ENCODE results near the gene ZNF385D. TPM values are rescaled to one million over a fixed set of nuclear protein-coding genes. Genes with fewer than 3 reads are reported as not detected.

The ZNF385D gene
- total and polyA plus RNA-seq, 2 experiments from 2014 or later, result 2.7 to 12.3 TPM

DNA sequence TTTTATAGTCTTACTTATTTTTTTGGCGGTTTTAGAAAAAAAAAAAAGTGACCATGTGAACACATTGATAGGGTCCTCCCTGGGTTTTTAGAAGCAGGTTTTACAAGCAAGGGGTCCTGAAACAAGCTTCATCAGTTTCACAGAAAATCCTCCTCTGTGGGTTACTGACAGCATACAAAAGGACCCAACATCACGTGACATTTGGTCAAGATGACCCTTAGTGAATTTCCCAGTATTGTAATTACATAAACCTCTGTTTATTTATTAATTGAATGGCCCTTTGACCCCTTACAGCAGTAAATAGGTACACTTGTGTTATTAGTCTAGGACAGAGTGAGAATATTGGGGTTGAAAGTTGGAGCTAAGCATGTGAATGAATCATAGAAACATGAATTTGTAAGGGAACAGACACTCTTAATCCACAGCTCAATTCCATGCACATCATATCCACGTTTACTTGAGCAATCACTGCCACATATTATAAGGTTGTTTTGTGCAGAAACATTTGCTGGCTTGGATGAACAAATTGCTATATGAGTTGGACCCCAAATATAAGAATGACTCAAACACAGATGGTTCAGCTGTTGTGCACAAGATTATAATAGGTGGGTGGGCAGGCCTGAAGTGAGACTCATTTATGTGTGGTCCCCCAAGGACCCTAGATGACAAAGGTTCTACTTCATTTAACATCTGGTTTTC is 137.5 kb downstream of the ZNF385D start:
- Histone ChIP-seq H3K27ac (ENCODE audit: low read depth) (no peak overlapping the region), H3K79me2 (replicated peaks; ENCODE audit: insufficient read depth) (no peaks in the 10 kb centered on the region), H3K36me3 (ENCODE audit: insufficient read depth) (no peaks in the 10 kb centered on the region), H2AFZ (no peak overlapping the region), H3K9me2 (ENCODE audit: insufficient read depth) (0 out of 2 replicates have a peak, but pooled peaks cover 6% of the 10 kb centered on the region), H3K4me1 (ENCODE audit: insufficient read depth) (peaks cover 6% of the 10 kb centered on the region; the same call in 1 of the 2 replicates), H3K4me3 (no peak overlapping the region), H4K20me1 (replicated peaks; ENCODE audit: insufficient read depth) (no peaks in the 10 kb centered on the region), H3K27me3 (ENCODE audit: insufficient read depth) (no peaks in the 10 kb centered on the region), H3K4me2 (no peak overlapping the region), H3F3A (replicated peaks; ENCODE audit: low read depth) (no peaks in the 10 kb centered on the region)
- peaks cover 12% of the 10 kb centered on the region for H3K4me1 Mint-ChIP-seq
- ATAC-seq, result no peak
- H3K27ac Mint-ChIP-seq, result no peak overlapping the region
- H3K9me3 Mint-ChIP-seq, result no peaks in the 10 kb centered on the region
- H3K4me3 Mint-ChIP-seq, result no peak overlapping the region
- 0 out of 3 replicates have a peak, but pooled peaks cover 3% of the 10 kb centered on the region for H3K36me3 Mint-ChIP-seq (ENCODE audit: low read depth)
- TF ChIP-seq ZNF331 (CRISPR knock-in tag; IDR thresholded peaks at IDR 0.05; ENCODE audit: low read depth), result no peak
- TF ChIP-seq STAT1 (IDR thresholded peaks at IDR 0.05; ENCODE audit: unreplicated experiment), result no peak
- TF ChIP-seq EZH2phosphoT487 (IDR thresholded peaks at IDR 0.05; ENCODE audit: unreplicated experiment), result no peak
- TF ChIP-seq ZNF114 (CRISPR knock-in tag; IDR thresholded peaks at IDR 0.05), result no peak
- TF ChIP-seq, protein P1, sequence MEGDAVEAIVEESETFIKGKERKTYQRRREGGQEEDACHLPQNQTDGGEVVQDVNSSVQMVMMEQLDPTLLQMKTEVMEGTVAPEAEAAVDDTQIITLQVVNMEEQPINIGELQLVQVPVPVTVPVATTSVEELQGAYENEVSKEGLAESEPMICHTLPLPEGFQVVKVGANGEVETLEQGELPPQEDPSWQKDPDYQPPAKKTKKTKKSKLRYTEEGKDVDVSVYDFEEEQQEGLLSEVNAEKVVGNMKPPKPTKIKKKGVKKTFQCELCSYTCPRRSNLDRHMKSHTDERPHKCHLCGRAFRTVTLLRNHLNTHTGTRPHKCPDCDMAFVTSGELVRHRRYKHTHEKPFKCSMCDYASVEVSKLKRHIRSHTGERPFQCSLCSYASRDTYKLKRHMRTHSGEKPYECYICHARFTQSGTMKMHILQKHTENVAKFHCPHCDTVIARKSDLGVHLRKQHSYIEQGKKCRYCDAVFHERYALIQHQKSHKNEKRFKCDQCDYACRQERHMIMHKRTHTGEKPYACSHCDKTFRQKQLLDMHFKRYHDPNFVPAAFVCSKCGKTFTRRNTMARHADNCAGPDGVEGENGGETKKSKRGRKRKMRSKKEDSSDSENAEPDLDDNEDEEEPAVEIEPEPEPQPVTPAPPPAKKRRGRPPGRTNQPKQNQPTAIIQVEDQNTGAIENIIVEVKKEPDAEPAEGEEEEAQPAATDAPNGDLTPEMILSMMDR (conservative IDR thresholded peaks at IDR 0.05; ENCODE audit: low read depth in 2 of 2), result no peak
- TF ChIP-seq EZH2 (IDR thresholded peaks at IDR 0.05; ENCODE audit: low read depth, unreplicated experiment), result no peak
- TF ChIP-seq, protein P2, sequence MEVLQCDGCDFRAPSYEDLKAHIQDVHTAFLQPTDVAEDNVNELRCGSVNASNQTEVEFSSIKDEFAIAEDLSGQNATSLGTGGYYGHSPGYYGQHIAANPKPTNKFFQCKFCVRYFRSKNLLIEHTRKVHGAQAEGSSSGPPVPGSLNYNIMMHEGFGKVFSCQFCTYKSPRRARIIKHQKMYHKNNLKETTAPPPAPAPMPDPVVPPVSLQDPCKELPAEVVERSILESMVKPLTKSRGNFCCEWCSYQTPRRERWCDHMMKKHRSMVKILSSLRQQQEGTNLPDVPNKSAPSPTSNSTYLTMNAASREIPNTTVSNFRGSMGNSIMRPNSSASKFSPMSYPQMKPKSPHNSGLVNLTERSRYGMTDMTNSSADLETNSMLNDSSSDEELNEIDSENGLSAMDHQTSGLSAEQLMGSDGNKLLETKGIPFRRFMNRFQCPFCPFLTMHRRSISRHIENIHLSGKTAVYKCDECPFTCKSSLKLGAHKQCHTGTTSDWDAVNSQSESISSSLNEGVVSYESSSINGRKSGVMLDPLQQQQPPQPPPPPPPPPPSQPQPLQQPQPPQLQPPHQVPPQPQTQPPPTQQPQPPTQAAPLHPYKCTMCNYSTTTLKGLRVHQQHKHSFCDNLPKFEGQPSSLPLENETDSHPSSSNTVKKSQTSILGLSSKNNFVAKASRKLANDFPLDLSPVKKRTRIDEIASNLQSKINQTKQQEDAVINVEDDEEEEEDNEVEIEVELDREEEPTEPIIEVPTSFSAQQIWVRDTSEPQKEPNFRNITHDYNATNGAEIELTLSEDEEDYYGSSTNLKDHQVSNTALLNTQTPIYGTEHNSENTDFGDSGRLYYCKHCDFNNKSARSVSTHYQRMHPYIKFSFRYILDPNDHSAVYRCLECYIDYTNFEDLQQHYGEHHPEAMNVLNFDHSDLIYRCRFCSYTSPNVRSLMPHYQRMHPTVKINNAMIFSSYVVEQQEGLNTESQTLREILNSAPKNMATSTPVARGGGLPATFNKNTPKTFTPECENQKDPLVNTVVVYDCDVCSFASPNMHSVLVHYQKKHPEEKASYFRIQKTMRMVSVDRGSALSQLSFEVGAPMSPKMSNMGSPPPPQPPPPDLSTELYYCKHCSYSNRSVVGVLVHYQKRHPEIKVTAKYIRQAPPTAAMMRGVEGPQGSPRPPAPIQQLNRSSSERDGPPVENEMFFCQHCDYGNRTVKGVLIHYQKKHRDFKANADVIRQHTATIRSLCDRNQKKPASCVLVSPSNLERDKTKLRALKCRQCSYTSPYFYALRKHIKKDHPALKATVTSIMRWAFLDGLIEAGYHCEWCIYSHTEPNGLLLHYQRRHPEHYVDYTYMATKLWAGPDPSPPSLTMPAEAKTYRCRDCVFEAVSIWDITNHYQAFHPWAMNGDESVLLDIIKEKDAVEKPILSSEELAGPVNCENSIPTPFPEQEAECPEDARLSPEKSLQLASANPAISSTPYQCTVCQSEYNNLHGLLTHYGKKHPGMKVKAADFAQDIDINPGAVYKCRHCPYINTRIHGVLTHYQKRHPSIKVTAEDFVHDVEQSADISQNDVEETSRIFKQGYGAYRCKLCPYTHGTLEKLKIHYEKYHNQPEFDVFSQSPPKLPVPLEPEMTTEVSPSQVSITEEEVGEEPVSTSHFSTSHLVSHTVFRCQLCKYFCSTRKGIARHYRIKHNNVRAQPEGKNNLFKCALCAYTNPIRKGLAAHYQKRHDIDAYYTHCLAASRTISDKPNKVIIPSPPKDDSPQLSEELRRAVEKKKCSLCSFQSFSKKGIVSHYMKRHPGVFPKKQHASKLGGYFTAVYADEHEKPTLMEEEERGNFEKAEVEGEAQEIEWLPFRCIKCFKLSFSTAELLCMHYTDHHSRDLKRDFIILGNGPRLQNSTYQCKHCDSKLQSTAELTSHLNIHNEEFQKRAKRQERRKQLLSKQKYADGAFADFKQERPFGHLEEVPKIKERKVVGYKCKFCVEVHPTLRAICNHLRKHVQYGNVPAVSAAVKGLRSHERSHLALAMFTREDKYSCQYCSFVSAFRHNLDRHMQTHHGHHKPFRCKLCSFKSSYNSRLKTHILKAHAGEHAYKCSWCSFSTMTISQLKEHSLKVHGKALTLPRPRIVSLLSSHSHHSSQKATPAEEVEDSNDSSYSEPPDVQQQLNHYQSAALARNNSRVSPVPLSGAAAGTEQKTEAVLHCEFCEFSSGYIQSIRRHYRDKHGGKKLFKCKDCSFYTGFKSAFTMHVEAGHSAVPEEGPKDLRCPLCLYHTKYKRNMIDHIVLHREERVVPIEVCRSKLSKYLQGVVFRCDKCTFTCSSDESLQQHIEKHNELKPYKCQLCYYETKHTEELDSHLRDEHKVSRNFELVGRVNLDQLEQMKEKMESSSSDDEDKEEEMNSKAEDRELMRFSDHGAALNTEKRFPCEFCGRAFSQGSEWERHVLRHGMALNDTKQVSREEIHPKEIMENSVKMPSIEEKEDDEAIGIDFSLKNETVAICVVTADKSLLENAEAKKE (CRISPR knock-in tag; IDR thresholded peaks at IDR 0.05), result no peak
- no peak for TF ChIP-seq CREB1 (CRISPR knock-in tag; IDR thresholded peaks at IDR 0.05; ENCODE audit: low read depth)
- TF ChIP-seq, protein P3, sequence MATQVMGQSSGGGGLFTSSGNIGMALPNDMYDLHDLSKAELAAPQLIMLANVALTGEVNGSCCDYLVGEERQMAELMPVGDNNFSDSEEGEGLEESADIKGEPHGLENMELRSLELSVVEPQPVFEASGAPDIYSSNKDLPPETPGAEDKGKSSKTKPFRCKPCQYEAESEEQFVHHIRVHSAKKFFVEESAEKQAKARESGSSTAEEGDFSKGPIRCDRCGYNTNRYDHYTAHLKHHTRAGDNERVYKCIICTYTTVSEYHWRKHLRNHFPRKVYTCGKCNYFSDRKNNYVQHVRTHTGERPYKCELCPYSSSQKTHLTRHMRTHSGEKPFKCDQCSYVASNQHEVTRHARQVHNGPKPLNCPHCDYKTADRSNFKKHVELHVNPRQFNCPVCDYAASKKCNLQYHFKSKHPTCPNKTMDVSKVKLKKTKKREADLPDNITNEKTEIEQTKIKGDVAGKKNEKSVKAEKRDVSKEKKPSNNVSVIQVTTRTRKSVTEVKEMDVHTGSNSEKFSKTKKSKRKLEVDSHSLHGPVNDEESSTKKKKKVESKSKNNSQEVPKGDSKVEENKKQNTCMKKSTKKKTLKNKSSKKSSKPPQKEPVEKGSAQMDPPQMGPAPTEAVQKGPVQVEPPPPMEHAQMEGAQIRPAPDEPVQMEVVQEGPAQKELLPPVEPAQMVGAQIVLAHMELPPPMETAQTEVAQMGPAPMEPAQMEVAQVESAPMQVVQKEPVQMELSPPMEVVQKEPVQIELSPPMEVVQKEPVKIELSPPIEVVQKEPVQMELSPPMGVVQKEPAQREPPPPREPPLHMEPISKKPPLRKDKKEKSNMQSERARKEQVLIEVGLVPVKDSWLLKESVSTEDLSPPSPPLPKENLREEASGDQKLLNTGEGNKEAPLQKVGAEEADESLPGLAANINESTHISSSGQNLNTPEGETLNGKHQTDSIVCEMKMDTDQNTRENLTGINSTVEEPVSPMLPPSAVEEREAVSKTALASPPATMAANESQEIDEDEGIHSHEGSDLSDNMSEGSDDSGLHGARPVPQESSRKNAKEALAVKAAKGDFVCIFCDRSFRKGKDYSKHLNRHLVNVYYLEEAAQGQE (IDR thresholded peaks at IDR 0.05; ENCODE audit: unreplicated experiment), result no peak
- no peak for TF ChIP-seq JUNB (IDR thresholded peaks at IDR 0.05; ENCODE audit: unreplicated experiment)
- TF ChIP-seq POLR2AphosphoS5 (IDR thresholded peaks at IDR 0.05; ENCODE audit: low read depth), result no peak
- TF ChIP-seq, protein P4, sequence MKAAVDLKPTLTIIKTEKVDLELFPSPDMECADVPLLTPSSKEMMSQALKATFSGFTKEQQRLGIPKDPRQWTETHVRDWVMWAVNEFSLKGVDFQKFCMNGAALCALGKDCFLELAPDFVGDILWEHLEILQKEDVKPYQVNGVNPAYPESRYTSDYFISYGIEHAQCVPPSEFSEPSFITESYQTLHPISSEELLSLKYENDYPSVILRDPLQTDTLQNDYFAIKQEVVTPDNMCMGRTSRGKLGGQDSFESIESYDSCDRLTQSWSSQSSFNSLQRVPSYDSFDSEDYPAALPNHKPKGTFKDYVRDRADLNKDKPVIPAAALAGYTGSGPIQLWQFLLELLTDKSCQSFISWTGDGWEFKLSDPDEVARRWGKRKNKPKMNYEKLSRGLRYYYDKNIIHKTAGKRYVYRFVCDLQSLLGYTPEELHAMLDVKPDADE (IDR thresholded peaks at IDR 0.05), result no peak
- no peak for TF ChIP-seq NANOG (IDR thresholded peaks at IDR 0.05; ENCODE audit: borderline replicate concordance)
- H3K27me3 Mint-ChIP-seq (ENCODE audit: insufficient read depth, low read depth, poor library complexity), result no peaks in the 10 kb centered on the region
- DNase-seq (ENCODE audit: low spot score), result no peak

Data from GM23338 (cell line).